Activated naive CD4-positive, alpha-beta T cell treated with anti-CD3 and anti-CD28 coated beads for 36 hours (primary cell): ENCODE measurements around the gene FJX1. TPM values are rescaled to one million over a fixed set of nuclear protein-coding genes. Genes with fewer than 3 reads are reported as not detected.
"Not testable (repeated sequence)": the region's sequence is repeated elsewhere in the genome, so short reads cannot be mapped to it uniquely, and the experiment has no call there.

ENCODE experiments used
- CTCF ChIA-PET: fragments of 350-600 bp; sonication (Branson Sonifier 250); formaldehyde crosslinking; loops from one replicate; lab custom pipeline; 2021; ENCODE audit warnings: antibody characterized with exemption; lab: Charles Lee
- DNase-seq: peaks from one replicate; pipeline ENCODE4 v3.0.0-alpha.2; 2020
- H3K27ac Mint-ChIP-seq: one replicate; pipeline ENCODE4 v1.8.0; 2021; ENCODE audit warnings: mild to moderate bottlenecking, mixed read lengths
- H3K27me3 Mint-ChIP-seq: one replicate; pipeline ENCODE4 v1.8.0; 2021; ENCODE audit warnings: low read depth, mixed read lengths
- H3K36me3 Mint-ChIP-seq: one replicate; pipeline ENCODE4 v1.8.0; 2021; ENCODE audit warnings: low read depth, mixed read lengths
- H3K4me1 Mint-ChIP-seq: one replicate; pipeline ENCODE4 v1.8.0; 2021; ENCODE audit warnings: low read depth, mixed read lengths
- H3K4me3 Mint-ChIP-seq: one replicate; pipeline ENCODE4 v1.8.0; 2021; ENCODE audit warnings: mild to moderate bottlenecking, moderate library complexity, mixed read lengths
- H3K9me3 Mint-ChIP-seq: one replicate; pipeline ENCODE4 v1.8.0; 2021; ENCODE audit warnings: mixed read lengths
- intact Hi-C: fragments of 100-400 bp; cut with micrococcal nuclease; formaldehyde crosslinking; loops from one replicate; pipeline ENCODE4 v1.15.1; 2023
- total RNA-seq, 2 experiments: library from RNA; stranded (reverse); gene quantifications; one replicate each; pipeline ENCODE4 v1.2.3, GENCODE V29; 2021

FJX1 gene
- total RNA-seq, 2 experiments from 2014 or later = 0.77 to 0.98 TPM

DNA sequence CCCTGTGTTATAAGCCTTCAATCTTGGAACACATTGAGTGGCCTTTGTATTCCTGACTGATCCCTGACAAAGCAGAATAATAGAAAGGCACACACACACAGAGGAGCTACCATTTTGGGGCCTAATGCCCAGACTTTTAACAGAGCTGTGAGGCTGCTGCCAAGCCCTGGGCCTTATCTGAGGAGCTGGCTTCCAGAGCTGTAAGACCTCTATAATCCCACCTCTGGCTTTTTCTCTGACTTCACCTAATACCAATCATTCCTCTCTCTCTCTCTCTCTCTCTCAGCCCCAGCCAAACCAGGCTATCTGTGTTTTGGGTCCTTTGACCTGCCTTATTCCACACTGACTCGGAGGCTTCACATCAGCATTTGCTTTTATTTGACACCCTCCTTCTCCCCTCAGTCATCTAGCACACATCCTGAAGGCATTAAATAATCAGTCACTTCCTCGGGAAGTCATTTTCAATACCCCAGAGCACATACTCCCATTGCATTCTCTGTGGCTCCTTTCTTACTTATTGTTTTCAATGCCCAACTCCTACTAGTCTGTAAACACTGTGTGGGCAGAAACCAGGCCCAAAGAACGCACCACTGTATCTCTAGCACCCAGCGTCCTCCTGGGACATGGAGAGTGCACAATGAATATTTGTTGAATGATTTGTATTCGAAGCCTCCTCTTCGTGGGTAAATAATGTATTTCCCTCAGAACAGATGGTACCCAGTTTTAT is 23.1 kb downstream of the FJX1 start:
- no peak for DNase-seq
- CTCF ChIA-PET = interaction anchor here (0.8 kb wide), 1 partner anchor 31 kb away, joined by 3 read pairs; no protein-coding TSS in a partner anchor
- no peaks in the 10 kb centered on the region for H3K36me3 Mint-ChIP-seq
- no peaks in the 10 kb centered on the region for H3K4me1 Mint-ChIP-seq
- H3K9me3 Mint-ChIP-seq = no peaks in the 10 kb centered on the region
- peaks cover 7% of the 10 kb centered on the region for H3K27me3 Mint-ChIP-seq
- no peak overlapping the region for H3K27ac Mint-ChIP-seq
- no peak overlapping the region for H3K4me3 Mint-ChIP-seq
- intact Hi-C loops = no loop called here

DNA sequence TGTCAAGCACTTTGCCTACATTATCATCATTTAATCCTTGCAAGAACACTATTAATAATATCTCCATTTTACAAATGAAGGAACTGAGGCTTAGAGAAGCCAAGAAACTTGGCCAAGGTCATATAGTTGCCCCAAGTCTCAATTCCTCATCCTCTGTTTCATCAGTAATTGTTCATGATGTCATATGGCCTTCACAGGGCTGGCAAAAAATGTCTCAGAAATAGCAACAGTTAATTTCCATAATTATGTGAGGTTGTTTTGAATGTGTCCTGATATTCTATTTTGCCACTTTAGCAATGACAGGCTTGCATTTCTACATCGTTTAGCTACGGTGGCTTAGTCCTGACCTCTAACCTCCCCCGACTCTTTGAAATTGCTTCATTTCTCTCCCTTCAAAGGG is 23.7 kb downstream of the FJX1 start:
- H3K9me3 Mint-ChIP-seq = no peaks in the 10 kb centered on the region
- no peak for DNase-seq
- CTCF ChIA-PET = interaction anchor here (2.3 kb wide), 1 partner anchor 180 kb away, joined by 9 read pairs; no protein-coding TSS in a partner anchor
- no peak overlapping the region for H3K27ac Mint-ChIP-seq
- H3K4me3 Mint-ChIP-seq = no peak overlapping the region
- H3K36me3 Mint-ChIP-seq = no peaks in the 10 kb centered on the region
- intact Hi-C loops = no loop called here
- H3K27me3 Mint-ChIP-seq = peaks cover 7% of the 10 kb centered on the region
- no peaks in the 10 kb centered on the region for H3K4me1 Mint-ChIP-seq

GRCh38 chr11:35647421-35648093 is 29.3 kb downstream of the FJX1 start:
- Mint-ChIP-seq H3K27me3 (peaks cover 15% of the 10 kb centered on the region), H3K27ac (no peak overlapping the region), H3K4me1 (peaks cover 8% of the 10 kb centered on the region), H3K9me3 (no peaks in the 10 kb centered on the region), H3K4me3 (no peak overlapping the region), H3K36me3 (no peaks in the 10 kb centered on the region)
- no peak for DNase-seq
- CTCF ChIA-PET = interaction anchor here (0.8 to 1.2 kb wide), 2 partner anchors 11 to 846 kb away, joined by 3 read pairs; no protein-coding TSS in a partner anchor
- intact Hi-C loops = no loop called here

DNA sequence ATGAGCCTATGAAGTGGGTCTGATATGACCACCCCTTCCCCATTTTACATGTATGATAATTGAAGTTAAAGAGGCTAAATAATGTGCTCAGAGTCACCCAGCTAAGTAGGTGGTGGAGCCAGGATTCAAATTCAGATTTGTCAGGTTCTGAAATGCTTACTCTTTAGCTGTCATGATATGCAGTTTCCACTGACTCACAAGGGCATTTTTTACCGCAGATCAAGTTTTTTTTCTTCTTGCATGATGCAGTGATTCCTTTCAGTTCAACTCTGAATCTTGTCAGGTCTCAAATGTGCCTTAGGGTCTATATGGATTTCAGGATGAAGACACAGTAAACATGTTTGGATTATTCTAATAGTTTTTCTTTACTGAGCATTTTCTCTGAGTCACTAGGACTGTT is 31.7 kb downstream of the FJX1 start:
- CTCF ChIA-PET = interaction anchor here (0.6 to 0.7 kb wide), 2 partner anchors 34 to 81 kb away, joined by 3 read pairs; no protein-coding TSS in a partner anchor

DNA sequence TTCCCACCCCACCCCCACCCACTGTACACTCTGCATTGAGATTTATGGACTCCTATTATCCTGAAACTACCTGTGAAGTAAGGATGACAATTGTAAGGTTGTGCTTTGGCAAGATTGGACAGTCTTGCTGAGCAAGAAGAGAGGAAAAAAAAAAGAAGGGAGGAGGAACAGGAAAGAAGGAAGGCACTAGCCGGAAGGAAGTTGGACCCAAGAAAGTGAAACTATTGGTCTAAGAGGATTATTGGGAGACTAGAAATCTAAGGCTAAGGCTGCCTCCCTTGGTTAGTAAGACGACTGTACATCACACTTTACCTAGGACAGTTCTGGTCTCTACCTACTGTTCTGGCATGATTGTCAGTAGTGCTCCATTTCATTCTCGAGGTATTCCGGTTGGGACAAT is 32.2 kb downstream of the FJX1 start:
- no peak overlapping the region for H3K27ac Mint-ChIP-seq
- CTCF ChIA-PET = interaction anchor here (0.6 kb wide), 1 partner anchor 81 kb away, joined by 3 read pairs; no protein-coding TSS in a partner anchor
- no peak for DNase-seq
- peaks cover 8% of the 10 kb centered on the region for H3K4me1 Mint-ChIP-seq
- intact Hi-C loops = loop anchor here (1.0 to 10.0 kb wide), 3 partner anchors 12 to 996 kb away; partner anchors contain the start of gene TRIM44
- no peaks in the 10 kb centered on the region for H3K36me3 Mint-ChIP-seq
- no peak overlapping the region for H3K4me3 Mint-ChIP-seq
- H3K9me3 Mint-ChIP-seq = no peaks in the 10 kb centered on the region
- peaks cover 20% of the 10 kb centered on the region for H3K27me3 Mint-ChIP-seq

More for the DNA sequence above, 31.7 kb downstream of the FJX1 start:
- H3K36me3 Mint-ChIP-seq = no peaks in the 10 kb centered on the region
- H3K27ac Mint-ChIP-seq = no peak overlapping the region
- DNase-seq = peak; percentile 38
- H3K4me3 Mint-ChIP-seq = no peak overlapping the region
- H3K27me3 Mint-ChIP-seq = peaks cover 20% of the 10 kb centered on the region
- H3K9me3 Mint-ChIP-seq = no peaks in the 10 kb centered on the region
- intact Hi-C loops = loop anchor here (1.0 to 10.0 kb wide), 3 partner anchors 12 to 995 kb away; partner anchors contain the start of gene TRIM44
- H3K4me1 Mint-ChIP-seq = peaks cover 8% of the 10 kb centered on the region

- Mint-ChIP-seq H3K27ac (no peak overlapping the region), H3K4me1 (peaks cover 8% of the 10 kb centered on the region), H3K9me3 (no peaks in the 10 kb centered on the region), H3K36me3 (no peaks in the 10 kb centered on the region), H3K4me3 (no peak overlapping the region), H3K27me3 (peaks cover 20% of the 10 kb centered on the region)
- CTCF ChIA-PET = no interaction called here
- DNase-seq = no peak
- intact Hi-C loops = loop anchor here (10.0 kb wide), 1 partner anchor 996 kb away; no protein-coding TSS in a partner anchor
These were observed 33.0 kb downstream of the FJX1 start for GRCh38 chr11:35651263-35651662.

- H3K9me3 Mint-ChIP-seq, H3K4me1 Mint-ChIP-seq, H3K27ac Mint-ChIP-seq, H3K4me3 Mint-ChIP-seq, DNase-seq, H3K36me3 Mint-ChIP-seq, CTCF ChIA-PET: not testable (repeated sequence)
- intact Hi-C loops = loop anchor here (10.0 kb wide), 1 partner anchor 998 kb away; no protein-coding TSS in a partner anchor
- peaks cover 21% of the 10 kb centered on the region for H3K27me3 Mint-ChIP-seq
These were observed 34.5 kb downstream of the FJX1 start for GRCh38 chr11:35652786-35653185.

- Mint-ChIP-seq H3K27ac (no peak overlapping the region), H3K4me1 (peaks cover 8% of the 10 kb centered on the region), H3K36me3 (no peaks in the 10 kb centered on the region), H3K27me3 (peaks cover 17% of the 10 kb centered on the region), H3K9me3 (no peaks in the 10 kb centered on the region), H3K4me3 (no peak overlapping the region)
- CTCF ChIA-PET = interaction anchor here (0.6 kb wide), 1 partner anchor 1162 kb away, joined by 3 read pairs; no protein-coding TSS in a partner anchor
- intact Hi-C loops = loop anchor here (10.0 kb wide), 1 partner anchor 1000 kb away; no protein-coding TSS in a partner anchor
- no peak for DNase-seq
These were observed 36.5 kb downstream of the FJX1 start for GRCh38 chr11:35654711-35655110.

DNA sequence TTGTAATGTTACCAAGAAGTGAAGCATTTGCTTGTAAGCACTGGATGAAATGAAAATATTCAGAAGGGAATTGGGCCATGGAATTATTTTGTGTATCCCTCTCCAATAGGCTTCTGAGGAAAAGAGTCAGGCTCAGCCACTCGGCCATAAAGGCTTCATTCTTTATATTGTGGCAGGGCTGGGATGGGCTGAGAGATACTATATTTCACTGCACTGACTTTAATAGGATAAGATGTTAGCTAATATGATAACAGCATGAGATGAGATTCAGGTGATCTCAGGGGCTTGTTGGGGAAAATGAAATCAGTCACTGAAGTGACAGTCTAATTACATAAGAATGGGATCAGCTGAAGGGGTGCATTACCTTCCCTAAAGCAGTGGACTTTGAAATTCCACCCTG is 37.0 kb downstream of the FJX1 start:
- no peaks in the 10 kb centered on the region for H3K36me3 Mint-ChIP-seq
- CTCF ChIA-PET = interaction anchor here (0.6 kb wide), 1 partner anchor 26 kb away, joined by 4 read pairs; no protein-coding TSS in a partner anchor
- DNase-seq = no peak
- peaks cover 3% of the 10 kb centered on the region for H3K4me1 Mint-ChIP-seq
- intact Hi-C loops = loop anchor here (10.0 kb wide), 1 partner anchor 1000 kb away; no protein-coding TSS in a partner anchor
- no peaks in the 10 kb centered on the region for H3K9me3 Mint-ChIP-seq
- H3K27ac Mint-ChIP-seq = no peak overlapping the region
- H3K4me3 Mint-ChIP-seq = no peak overlapping the region
- H3K27me3 Mint-ChIP-seq = peaks cover 17% of the 10 kb centered on the region

DNA sequence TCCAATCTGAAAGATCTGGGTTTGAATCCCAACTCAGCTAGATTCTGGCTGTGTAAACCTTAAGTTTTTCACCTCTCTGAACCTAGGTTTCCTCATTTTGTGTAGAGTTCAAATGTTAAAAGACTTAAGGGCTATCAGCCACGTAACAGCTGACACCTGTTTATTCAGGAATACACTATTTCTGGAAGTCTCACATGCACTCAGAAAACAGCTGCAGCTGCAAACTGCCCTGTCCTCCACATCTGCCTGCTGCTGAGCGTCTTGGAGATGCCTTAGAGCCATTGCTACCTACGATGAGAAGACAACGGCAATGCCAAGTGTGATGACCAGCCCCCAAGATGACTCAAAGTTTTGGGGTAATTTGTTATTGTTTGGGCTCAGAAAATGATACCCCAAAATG is 37.6 kb downstream of the FJX1 start:
- Mint-ChIP-seq H3K36me3 (no peaks in the 10 kb centered on the region), H3K4me1 (no peaks in the 10 kb centered on the region), H3K4me3 (no peak overlapping the region), H3K27me3 (peaks cover 15% of the 10 kb centered on the region), H3K9me3 (no peaks in the 10 kb centered on the region), H3K27ac (no peak overlapping the region)
- CTCF ChIA-PET = no interaction called here
- intact Hi-C loops = loop anchor here (10.0 kb wide), 1 partner anchor 1001 kb away; no protein-coding TSS in a partner anchor
- DNase-seq = no peak

- DNase-seq = no peak
- intact Hi-C loops = loop anchor here (10.0 kb wide), 1 partner anchor 1003 kb away; no protein-coding TSS in a partner anchor
- H3K27me3 Mint-ChIP-seq = peaks cover 9% of the 10 kb centered on the region
- CTCF ChIA-PET = interaction anchor here (0.7 to 1.1 kb wide), 2 partner anchors 10 to 164 kb away, joined by 3 read pairs; no protein-coding TSS in a partner anchor
- H3K4me1 Mint-ChIP-seq = peaks cover 16% of the 10 kb centered on the region
- peaks cover 3% of the 10 kb centered on the region for H3K9me3 Mint-ChIP-seq
- H3K4me3 Mint-ChIP-seq = no peak overlapping the region
- no peak overlapping the region for H3K27ac Mint-ChIP-seq
- peaks cover 4% of the 10 kb centered on the region for H3K36me3 Mint-ChIP-seq
These were observed 40.0 kb downstream of the FJX1 start for GRCh38 chr11:35658020-35658948.
